Measurements from ENCODE around the gene C16orf86.
"Not testable (repeated sequence)": the region's sequence is repeated elsewhere in the genome, so short reads cannot be mapped to it uniquely, and the experiment has no call there.

The C16orf86 gene

DNA sequence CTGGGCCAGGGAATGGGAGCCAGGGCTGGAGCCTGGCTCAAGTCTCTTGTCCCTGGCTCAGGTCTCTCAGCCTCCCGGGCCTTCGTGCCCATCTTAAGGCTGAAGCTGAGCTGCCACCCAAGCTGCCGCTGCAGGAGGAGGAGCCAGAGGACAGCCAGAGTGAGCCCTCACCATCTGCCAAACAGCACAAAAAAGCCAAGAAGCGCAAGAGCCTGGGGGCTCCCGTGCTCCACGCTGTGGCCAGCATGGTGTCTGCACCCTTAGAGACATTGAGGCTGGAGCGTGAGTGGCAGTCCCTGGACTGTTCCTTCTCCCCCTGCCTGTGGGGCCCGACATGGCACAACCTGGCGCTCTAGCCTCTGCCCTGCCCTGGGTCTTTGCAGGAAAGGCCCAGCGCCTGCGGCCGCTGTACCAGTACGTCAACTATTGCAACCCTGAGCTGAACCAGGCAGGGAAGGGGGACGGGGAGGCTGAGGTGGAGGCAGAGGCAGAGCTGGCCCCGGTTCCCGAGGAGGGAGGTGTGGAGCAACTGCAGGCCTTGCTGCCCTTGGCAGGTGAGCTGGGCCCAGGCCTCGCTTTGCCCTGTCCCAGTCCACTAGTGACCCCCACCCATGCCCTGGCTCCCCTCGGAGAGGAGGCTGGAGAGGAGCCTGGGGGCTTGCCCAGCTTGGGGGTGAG is 1.3 kb downstream of the C16orf86 start:
- peak; percentile 86 for DNase-seq

DNA sequence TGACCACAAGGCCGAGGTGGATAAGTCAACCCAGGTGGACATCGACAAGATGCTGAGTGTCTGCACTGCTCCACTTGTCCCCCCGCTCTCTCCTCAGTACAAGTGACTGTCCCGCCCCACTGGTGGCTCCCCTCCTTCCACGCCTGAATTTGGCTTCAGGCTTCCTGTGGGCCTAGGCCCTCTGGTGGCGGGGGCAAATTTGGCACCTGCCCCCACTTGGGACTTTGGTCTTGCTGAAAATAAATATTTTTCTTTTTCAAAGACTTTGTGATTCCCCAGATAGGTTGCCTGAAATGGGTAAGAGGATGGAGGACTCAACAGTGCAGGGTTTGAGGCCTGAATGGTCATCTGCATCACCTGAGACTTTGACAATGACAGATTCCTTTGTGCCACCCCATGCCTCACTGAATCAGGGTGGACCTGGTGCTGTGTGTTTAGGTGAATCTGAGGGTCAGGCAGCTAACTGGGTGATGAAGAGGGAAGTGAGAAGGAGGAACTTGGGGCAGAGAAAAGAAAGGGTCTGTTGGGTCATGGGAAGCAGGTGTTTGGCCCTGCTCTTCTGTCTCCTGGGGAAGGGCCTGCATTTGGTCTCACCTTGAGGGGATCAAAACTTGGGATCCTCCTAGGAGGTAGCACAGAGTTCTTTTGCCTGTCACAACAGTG is 2.0 kb downstream of the C16orf86 start:
- peak; percentile 62 for DNase-seq

DNA sequence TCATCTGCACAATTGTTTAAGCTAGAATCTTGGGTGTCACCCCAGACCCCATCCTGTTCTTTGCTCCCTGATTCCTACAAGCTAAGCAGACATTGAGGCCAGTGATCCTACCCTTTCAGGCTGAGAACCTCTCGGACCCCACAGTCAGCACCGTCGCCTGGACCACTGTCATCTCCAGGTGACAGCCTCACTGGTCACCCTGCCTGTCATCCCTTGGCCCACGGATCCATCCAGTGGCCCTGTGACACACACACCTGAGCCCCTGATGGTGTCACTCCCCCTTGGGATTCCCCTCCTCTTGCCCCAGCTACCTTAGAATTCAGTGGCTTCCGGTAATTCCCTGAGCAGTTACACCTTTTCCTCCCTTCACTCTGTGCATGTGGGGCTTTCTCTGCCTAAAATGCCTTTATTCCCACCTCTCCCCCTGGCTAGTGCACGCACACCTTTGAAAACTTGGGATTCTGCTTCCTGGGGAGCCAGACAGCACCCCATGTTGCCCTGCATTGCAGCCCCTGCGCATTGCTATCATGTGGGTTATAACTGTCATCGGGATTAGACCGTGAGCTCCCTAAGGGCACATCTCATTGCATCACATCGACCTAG is 3.0 kb downstream of the C16orf86 start:
- no peak for DNase-seq

DNA sequence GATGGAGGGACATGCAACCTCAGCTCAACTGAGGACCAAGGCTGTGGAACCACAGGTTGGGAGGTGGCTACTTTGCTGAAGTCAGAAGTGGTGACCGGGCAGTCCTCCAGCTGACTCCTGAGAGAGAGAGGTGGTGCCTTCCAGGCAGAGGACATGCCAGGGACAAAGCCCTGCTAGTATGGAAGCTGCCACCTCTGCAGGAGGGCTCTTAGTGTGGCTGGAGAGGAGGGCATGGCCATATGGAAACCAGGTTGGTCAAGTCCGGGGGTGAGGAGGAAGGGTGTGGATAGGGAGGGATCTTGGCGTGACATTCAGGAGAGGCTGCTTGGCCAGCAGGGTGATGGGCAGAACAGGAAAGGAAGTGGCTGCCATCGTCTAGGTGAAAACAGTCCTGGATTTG is 5.7 kb downstream of the C16orf86 start:
- DNase-seq = no peak

DNA sequence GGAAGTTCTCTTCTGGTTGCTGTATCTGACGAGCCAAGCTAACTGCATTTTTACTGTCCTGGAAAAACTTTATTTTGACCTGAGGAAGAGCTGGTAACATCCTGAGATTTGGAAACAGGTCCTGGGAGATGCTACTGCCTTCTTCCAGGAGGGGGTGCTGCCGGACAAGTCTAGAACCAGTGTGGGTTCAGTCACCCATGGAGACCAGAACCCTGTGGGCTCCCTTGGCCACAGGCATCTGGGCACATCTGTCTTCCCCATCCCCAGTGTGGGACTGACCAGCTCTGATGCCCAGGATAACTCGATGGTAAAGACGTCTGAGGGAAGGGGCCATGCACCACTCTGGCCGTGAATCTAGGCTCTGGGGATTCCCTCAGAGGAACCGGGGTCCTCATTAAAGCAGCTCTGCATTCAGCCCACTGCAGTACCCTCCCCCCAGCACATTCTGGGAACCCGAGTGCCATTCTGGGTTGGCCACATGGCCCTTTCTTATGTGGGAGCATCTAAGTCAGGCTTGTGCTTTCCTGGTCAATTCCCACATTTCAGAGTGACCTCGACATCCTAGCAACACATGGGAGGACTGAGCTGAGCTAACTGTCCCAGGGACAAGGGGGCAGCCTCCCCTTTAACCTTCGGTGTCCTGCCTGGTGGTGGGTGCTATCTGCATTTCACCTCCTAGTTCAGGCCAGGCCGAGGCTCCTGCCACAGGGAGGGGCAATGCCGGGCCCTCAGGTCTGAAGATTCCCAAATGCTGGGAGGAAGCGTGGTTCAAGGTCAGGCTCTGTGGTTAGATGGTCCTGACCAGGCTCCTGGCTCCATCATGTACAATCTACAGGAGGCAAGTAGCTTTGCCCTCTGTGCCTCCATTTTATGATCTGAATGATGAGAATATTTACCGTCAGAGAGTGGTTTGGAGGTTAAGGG is 6.4 kb downstream of the C16orf86 start:
- peak; percentile 70 for DNase-seq

DNA sequence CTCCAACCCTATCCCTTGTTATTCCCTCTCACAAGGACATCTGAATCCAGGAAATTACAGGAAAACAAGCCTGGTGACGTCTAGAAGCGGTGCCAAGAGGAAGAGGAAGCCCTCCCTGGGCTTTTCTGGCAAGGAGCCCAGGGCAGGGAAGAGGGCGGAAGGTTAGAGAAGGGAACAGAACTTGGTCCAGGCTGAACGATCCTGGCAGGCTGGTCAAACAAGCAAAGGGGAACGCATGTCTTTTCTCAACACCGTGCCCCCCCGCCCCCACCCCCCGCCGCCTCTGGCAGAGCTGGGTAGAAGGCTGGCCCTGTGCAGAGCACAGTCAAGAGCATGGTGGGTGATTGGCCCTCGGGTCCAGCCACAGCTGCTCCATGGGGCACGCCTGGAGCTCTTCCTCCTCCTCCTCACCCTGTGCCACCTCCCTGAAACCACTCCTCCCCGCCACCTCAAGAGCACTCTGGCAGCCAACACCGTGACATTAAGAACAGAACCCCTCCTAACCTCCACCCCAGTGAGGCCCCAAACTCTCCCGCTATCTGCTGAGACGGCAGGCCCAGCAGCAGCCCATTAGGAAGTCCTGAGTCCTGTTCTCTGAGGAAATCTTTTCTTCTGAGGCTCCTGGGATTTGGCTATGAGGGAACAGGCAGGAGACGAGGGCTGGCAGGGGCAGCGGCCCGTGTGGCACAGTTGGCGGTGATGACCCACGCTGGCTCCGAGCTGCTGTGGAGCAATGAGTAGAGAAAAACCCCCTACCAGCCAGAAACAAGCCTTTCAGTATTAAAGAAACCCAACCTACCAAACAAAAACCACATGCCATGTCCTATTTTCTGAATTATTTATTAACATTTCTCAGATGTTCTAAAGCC is 7.3 kb downstream of the C16orf86 start:
- no peak for DNase-seq

DNA sequence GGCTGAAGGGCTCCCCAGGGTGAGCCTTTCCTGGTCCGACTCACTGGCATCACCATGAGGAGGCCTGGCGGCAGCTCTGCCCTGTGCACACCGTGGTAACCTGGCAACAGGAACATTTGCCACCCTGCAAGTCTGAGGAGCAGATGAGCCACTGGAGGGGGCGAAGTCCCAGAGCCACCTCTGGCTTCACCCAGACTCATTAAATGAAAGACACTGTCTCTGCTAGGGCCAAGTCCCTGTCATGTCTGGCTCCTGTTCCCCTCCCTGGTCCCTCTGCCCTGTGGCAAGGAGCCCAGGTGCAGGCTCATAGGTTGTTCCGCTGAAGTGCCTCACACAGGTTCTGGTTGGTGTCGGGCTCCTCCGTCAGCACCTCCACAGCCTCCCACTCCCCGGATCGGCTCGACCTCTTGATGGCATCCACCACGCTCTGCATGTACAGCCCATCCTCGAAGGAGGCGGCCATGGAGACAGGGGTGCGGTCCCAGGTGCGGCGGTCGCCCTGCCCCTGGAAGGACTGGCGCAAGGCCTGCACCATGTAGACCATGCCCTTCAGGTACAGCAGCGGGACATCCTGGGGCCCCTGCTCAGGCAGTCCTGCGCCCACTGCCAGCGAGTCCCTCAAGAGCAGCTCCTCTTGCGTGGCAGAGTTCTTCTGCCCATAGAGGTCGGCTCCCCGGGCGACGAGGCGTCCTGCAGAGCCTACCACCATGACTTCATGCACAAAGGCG is 8.4 kb downstream of the C16orf86 start:
- DNase-seq = no peak

DNA sequence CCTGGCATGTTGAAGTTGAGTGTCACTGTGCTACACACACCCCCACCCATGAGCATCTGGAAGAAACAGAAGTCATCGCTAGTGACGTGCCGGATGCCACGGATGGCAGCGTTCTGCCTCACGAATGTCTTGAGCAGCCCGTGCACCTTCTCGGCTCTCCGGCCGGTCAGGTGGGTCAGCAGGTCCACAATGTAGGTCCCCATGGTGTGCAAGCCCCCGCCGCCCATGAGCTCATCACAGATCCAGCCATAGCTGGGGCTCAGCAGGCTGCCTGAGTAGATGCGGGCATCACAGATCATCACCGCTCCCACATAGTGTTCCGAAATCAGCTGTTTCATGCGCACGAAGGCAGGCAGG is 8.9 kb downstream of the C16orf86 start:
- DNase-seq = no peak

DNA sequence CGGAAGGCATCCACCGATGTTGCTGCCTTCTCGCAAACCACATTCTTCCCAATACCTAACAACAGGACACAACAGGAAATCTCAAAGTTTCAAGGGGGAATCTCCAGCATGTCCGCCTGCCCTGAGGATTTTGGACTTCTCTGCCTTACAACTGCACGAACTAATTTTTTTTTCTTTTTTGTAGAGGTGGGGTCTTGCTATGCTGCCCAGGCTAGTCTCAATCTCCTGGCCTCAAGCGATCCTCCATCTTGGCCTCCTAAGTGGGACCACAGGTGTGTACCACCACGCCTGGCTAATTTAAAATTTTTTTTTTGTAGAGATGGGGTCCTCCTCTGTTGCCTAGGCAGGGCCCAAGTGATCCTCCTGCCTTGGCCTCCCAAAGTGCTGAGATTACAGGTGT is 9.4 kb downstream of the C16orf86 start:
- no peak for DNase-seq

DNA sequence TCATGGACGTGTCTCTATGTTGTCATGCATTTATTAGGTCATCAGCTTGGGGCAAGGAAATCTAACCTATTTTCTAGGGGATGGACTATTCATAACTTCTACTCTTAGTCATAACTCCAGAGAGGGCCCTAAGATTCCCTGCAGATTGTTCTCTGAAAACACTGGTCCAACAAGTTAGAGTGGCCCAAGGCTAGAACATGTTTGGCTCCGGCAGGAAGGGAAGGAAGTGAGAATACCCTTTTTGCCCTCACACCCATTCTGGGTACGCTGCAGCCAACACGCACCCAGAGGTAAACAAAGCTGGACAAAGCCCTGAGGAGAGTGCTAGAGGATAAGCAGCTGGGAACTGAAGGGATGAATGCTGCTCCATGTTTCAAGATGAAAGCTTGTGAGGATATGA is 9.9 kb downstream of the C16orf86 start:
- DNase-seq = no peak

DNA sequence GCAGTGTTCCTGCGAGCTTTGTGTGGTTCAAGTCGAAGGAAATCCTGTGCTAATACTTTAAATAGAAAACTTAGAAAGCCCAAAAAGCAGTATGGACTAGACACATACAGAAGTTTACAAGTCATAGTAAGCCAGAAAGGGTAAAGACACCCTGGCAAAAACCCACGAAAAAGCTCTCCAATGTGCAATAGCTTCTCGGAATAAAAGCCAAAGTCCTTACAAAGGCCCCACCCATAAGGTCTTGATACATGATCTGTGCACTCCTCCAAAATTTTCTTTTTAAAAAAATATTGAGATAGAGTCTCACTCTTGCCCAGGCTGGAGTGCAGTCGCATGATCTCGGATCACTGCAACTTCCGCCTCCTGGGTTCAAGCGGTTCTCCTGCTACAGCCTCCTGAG is 10.3 kb downstream of the C16orf86 start:
- DNase-seq = no peak

DNA sequence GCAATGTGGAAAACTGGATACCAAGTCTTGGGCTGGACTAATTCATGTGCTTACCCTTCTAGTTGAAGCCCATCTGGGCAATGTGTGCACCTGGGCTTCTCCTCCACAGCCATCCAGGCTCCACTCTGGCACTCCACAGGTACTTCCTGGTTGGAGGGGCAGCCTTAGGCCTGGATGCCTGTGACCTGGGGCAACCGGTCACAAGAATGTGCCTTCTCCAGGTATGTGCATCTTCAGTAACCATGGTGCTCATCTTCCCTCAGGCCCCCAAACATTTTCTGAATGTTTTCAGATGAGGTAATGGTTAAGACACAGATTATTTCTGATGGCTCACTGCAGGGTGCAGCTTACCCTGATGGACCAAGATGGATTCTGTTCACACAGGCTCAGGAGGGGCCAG is 11.1 kb downstream of the C16orf86 start:
- DNase-seq = no peak

DNA sequence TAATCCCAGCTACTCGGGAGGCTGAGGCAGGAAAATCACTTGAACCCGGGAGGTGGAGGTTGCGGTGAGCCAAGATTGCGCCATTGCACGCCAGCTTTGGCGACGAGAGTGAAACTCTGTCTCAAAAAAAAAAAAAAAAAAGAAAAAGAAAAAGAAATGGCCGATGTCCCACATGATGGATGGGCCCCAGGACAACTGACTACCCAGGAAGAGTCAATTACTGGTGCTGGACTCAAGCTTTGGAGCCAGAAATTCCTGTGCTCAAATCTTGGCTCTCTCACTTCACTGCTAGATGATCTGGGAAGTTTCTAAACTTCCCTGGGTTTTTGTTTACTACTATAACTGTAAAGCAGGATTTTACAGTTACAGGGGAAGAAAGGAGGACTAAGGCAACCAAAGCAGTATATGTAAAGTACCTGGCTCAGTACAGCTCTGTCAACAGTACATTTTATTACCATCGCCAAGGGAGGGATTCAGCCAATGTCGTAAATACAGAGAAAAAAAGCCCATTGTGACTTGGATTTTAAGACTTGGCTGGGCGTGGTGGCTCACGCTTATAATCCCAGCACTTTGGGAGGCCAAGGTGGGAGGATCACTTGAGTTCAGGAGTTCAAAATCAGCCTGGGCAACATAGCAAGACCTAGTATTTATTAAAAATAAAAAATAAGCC is 11.9 kb downstream of the C16orf86 start:
- DNase-seq = no peak

DNA sequence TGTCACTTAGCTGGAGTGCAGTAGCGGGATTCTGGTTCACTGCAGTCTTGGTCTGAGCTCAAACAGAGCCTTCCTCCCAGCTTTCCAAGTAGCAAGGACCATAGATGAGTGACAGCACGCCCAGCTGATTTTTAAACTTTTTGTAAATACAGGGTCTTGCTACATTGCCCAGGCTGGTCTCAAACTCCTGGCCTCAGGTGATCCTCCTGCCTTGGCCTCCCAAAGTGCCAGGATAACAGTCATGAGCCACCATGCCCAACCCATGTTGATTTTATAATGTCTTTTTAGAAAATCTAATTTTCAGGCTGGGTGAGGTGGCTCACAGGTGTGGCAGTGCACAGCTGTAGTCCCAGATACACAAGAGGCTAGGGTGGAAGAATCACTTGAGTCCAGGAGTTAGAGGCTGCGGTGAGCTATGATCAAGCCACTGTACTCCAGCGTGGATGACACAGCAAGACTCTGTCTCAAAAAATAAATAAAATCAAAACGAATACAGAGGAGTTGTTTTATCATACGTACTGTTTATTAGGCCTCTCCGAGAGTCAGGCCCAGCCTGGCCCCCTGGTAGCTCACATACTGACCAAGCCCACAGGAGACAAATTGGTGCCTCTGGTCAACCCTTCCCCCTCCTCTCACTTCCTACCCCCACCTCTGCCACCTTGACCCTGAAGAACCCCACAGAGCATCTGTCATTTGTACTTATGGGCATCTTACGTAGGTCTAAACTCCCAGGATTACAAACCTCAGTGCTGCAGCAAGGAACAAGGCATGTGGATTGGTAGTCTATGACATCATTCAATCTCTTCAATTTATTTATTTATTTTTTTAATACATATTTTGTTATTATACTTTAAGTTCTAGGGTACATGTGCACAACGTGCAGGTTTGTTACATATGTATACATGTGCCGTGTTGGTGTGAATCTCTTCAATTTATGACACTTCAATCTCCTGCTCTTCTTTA is 13.6 kb downstream of the C16orf86 start:
- DNase-seq = no peak

DNA sequence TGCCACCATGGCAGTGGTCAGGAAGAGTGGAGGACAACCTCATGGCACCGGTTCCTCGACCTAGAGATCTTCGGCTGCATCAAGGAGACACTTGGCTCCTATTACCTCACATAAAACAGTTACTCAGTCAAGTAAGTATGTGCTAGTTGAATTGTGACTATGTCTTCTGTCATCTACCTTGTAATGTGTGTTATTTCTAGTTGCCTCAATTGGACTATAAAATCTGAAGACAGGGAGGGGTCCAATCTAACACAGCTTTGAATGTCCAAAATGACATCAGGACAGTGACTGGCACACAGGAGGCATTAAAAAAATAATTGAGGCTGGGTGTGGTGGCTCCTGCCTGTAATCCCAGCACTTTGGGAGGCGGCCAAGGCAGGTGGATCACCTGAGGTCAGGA is 17.2 kb downstream of the C16orf86 start:
- DNase-seq = no peak

DNA sequence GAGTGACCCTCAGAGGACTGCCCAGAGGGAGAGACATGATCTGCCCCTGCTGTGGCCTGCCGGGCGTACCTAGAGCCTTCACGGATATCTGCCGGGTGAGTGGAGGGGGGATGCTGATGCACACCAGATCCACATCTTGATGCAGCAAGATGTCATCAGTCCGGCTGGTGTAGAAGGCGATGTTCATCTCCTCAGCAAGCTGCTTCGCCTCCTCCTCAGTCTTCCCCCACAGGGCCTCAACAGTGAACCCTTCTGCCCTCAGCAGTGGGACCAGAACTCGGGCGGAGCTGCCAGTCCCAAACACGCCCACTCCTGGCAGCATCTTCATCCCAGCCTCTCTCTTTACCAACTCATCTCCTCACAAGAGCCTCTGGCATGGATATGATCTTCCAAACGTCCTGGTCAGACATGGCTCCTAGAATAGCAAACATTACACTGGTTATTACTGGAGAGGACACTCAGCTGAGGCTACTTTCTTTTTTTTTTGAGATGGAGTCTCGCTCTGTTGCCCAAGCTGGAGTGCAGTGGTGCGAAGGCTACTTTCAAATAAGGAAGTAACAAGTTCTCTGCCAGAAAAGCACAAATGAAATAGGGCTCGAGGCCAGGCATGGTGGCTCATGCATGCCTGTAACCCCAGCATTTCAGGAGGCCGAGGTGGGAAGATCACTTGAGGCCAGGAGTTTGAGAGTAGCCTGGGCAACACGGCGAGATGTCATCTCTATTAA is 18.9 kb downstream of the C16orf86 start:
- DNase-seq = no peak

DNA sequence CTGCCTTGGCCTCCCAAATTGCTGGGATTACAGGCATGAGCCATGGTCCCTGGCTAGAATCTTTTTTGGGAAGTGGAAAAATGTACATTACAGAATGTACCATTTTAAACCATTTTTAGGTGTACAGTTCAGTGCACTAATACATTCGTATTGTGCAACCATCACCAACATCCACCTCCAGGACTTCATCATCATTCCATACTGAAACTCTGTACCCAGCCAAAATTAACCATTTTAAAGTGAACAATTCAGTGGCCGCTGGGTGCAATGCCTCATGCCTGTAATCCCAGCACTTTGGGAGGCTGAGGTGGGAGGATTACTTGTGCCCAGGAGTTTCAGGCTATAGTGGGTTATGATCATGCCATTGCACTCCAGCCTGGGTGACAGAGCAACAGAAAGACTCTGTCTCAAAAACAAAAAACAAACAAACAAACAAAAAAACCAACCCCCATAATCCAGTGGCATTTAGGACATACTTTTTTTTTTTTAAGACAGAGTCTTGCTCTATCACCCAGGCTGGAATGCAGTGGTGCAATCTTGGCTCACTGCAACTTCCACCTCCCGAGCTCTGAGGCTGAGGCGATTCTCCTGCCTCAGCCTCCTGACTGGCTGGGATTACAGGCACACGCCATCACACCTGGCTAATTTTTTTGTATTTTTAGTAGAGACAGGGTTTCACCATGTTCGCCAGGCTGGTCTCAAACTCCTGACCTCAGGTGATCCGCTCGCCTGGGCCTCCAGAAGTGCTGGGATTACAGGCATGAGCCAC is 27.1 kb downstream of the C16orf86 start:
- DNase-seq = not testable (repeated sequence)

DNA sequence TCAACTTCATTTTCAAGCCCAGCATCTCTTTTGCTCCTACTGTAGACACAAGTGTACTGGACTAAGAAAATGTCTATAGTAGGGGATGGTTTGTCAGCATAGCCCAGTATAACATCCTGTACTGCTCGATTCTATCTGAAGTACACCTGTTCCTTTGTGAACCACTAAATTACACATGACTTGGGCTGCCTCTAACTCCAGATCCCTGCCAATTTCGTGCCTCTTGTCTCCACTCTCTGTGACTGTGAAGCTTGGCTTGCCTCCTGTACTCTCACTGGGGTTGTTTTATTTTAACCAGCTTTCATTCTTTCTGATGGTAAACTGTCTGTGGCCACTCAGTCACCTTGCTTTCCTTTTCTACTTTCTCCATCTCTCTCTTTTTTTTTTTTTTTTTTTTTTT is 28.0 kb downstream of the C16orf86 start:
- DNase-seq = no peak
